ENCODE data around the gene EMX1. TPM values are rescaled to one million over a fixed set of nuclear protein-coding genes. Genes with fewer than 3 reads are reported as not detected.
"Not testable (repeated sequence)": the region's sequence is repeated elsewhere in the genome, so short reads cannot be mapped to it uniquely, and the experiment has no call there.

The EMX1 gene
- total RNA-seq, 1 donor, result under 0.01 TPM

DNA sequence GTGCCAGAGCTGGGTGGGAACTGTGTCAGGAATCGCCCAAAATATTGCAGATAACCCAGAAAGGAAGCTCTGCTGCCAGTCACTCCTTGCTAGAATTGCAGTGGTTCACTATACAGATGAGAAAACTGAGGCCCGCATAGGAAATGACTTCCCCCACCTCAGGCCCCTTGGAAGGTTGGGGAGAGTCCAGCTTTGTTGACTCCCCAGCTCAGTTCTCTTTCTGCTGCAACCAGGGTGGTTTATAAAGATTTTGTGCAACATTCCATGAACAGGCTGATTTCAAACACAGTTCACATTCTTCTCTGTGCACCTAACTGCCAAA lies 18.8 kb upstream of the EMX1 start:
- no peak for DNase-seq (ENCODE audit: low read depth in 2 of 3, low spot score in 2 of 3)

GRCh38 chr2:72900191-72900825 lies 17.0 kb upstream of the EMX1 start:
- no peak for DNase-seq (ENCODE audit: low read depth in 2 of 3, low spot score in 2 of 3)

DNA sequence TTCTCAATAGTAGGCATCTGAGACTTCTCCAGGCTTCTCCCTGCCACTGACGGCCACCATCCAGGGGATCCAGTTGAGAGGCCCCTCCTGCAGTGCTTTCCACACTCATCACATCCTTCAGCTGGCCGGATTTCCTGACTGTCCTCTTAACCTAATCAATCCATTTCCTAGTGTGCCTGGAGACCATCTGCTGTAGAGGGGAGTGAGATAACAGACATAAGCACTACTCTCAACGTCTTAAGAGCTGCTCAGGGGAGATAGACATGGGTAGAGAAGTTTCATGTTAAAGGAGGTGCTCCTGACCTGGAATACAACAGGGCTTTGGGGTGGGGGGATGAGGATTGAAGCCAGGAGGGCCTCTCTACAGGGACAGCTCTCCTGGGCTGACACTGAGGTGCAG lies 15.9 kb upstream of the EMX1 start:
- DNase-seq (ENCODE audit: low read depth in 2 of 3, low spot score in 2 of 3), result no peak

GRCh38 chr2:72907369-72907768 lies 9.9 kb upstream of the EMX1 start:
- not testable (repeated sequence) for DNase-seq (ENCODE audit: low read depth in 2 of 3, low spot score in 2 of 3)

GRCh38 chr2:72908741-72909140 lies 8.6 kb upstream of the EMX1 start:
- no peak for DNase-seq (ENCODE audit: low read depth in 2 of 3, low spot score in 2 of 3)

DNA sequence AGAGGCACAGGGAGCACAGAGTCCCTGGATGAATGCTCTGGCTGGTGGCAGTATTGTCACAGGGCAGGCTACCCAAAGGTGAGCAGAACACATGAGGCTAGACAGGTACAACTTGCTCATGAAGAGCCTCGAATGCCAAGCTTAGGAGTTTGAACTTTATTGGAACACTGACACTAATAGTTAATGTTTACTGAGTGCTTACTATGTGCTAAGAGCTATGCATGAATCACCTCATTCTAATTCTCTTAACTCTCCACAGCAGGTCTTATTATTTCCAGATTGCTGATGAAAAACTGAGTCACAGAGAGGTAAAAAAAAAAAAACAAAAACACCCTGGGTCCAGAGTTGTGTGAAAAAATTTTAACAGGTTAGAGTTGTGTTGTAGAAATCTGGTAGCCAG lies 6.1 kb upstream of the EMX1 start:
- DNase-seq (ENCODE audit: low read depth in 2 of 3, low spot score in 2 of 3), result no peak

DNA sequence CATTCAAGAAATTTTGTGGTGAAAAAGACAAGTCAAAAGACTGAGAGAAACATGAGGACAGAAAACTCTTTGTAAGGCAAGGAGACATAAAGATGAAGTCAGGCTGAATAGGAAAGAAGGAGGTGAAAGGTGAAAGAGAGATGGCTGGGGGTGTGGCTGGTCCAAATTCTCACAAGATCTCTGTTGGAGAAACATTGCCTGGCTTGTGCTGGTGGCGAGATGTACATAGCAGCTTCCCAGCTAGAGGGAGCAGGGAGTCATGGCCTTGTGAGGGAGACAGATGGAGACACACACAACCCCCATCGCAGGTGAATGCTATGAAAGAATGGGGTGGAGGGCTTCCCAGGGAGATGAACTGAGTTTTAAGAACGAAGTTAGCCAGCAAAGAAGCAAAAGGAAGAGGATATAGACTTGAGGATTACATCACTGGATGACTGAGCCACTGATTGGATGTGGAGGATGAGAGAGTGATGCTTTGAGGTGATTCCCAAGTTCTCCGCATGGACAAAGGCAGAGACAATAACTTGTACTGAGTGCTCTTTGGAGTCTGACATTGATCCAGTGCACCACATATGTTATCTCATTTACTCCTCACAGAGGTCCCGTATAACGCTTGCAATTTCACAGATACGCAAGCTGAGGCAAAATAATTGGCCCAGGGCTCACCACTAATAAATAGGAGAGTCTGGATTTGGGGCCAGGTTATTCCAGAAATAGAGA lies 3.7 kb upstream of the EMX1 start:
- no peak for DNase-seq (ENCODE audit: low read depth in 2 of 3, low spot score in 2 of 3)

DNA sequence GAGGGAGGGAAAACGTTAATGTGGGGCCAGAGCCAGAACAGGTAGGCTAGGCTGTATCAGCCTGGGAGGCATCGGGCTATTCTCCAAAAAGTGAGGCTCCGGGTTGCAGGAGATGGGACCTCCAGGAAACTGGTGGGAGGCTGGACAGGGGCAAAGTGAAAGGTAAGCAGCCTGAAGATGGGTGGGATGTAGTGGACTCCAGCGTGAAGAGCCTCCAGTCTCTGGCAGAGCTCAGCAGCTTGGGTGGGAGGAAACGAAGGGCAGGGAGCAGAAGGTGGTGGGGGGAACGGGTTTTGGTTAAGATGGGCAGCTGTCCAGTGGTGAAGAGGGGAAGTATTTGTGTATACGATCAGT lies 3.1 kb upstream of the EMX1 start:
- DNase-seq (ENCODE audit: low read depth in 2 of 3, low spot score in 2 of 3), result no peak

DNA sequence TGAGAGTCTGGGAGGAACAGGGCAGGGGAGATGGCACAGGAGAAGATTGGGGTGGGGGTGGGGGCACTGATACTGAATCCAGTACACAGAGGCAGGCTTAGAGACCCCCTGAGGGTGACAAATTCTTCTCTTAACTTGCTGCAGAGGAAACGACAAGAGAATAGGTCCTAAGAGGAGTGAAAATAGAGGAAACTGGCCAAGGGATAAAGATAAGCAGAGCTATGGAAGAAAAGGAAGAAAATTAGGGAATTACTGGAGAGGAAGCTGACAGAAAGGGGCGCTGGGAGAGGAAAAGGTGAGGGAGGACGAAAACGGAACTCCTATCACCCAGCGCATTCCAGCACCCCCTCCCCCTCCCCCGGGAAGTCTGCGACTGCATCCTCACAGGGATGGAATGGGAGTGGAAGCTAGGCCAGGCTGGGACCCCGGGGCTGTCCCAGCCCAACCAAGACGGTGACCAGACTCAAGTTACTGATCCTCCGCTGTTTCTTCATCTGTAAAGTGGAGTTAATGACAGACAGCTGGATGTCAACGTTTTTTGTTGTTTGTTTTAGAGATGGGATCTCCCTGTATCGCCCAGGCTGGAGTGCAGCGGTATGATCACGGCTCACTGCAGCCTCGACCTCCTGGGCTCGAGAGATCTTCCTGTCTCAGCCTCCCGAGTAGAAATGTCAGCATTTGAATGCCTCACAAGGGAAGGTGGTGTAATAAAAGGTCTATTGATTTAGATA lies 2.6 kb upstream of the EMX1 start:
- no peak for DNase-seq (ENCODE audit: low read depth in 2 of 3, low spot score in 2 of 3)

DNA sequence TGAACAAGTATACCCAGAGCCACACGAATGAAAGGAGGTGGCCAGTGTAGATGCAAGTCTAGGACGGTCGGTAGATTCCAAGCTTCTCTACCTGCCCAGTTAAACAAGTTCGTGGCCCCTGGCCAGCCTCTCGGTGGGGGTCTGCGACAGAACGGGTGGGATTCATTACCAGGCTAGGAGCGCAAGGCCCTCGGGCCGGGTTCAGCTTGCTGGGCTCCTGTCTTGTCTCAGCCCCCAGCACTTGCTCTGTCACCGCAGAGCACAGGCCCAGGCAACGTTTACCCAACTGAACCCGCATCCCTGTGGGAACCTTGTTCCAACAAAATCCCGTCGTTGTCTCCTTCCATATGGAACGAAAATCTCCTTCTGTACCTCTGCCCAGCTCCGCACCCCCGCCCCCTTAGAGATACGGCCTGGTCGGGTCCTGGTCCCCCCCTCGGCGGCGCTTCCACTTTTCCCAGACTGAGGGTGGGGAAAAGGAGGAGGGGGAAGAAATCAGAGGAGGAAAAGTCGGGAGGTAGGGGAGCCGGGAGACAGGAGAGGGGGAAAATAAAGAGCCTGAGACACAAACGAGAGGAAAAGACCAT lies 1.9 kb upstream of the EMX1 start:
- no peak for DNase-seq (ENCODE audit: low read depth in 2 of 3, low spot score in 2 of 3)

- DNase-seq (ENCODE audit: low read depth in 2 of 3, low spot score in 2 of 3), result peak in 2 of 3 donors; percentile 63 to 68
Measured at GRCh38 chr2:72915907-72916742, 1.2 kb upstream of the EMX1 start.

GRCh38 chr2:72916743-72917137 lies 579 bp upstream of the EMX1 start:
- no peak for DNase-seq (ENCODE audit: low read depth in 2 of 3, low spot score in 2 of 3)

DNA sequence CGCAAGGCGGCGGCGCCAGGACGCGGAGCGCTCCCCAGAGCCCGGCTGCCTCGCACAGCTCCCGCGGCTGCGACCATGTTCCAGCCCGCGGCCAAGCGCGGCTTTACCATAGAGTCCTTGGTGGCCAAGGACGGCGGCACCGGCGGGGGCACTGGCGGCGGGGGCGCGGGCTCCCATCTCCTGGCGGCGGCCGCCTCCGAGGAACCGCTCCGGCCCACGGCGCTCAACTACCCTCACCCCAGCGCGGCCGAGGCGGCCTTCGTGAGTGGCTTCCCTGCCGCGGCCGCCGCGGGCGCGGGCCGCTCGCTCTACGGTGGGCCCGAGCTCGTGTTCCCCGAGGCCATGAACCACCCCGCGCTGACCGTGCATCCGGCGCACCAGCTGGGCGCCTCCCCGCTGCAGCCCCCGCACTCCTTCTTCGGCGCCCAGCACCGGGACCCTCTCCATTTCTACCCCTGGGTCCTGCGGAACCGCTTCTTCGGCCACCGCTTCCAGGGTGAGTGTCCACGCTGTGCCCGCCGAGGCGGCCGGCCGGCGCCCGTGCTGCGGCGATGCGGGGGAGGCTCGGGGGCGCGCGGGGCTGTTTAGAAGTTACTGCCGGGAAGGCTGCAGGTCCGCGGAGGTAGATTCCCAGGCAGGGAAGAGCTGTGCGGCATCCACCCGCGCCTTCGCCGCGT lies 696 bp downstream of the EMX1 start:
- no peak for DNase-seq (ENCODE audit: low read depth in 2 of 3, low spot score in 2 of 3)

- no peak for DNase-seq (ENCODE audit: low read depth in 2 of 3, low spot score in 2 of 3)
Measured at GRCh38 chr2:72919414-72920317, 2.3 kb downstream of the EMX1 start.

GRCh38 chr2:72920318-72921087 lies 3.2 kb downstream of the EMX1 start:
- DNase-seq (ENCODE audit: low read depth in 2 of 3, low spot score in 2 of 3), result peak in 2 of 3 donors; percentile 61 to 64

- no peak for DNase-seq (ENCODE audit: low read depth in 2 of 3, low spot score in 2 of 3)
Measured at GRCh38 chr2:72921088-72921851, 4.0 kb downstream of the EMX1 start.

- DNase-seq (ENCODE audit: low read depth in 2 of 3, low spot score in 2 of 3), result no peak
Measured at GRCh38 chr2:72921853-72922252, 4.5 kb downstream of the EMX1 start.

DNA sequence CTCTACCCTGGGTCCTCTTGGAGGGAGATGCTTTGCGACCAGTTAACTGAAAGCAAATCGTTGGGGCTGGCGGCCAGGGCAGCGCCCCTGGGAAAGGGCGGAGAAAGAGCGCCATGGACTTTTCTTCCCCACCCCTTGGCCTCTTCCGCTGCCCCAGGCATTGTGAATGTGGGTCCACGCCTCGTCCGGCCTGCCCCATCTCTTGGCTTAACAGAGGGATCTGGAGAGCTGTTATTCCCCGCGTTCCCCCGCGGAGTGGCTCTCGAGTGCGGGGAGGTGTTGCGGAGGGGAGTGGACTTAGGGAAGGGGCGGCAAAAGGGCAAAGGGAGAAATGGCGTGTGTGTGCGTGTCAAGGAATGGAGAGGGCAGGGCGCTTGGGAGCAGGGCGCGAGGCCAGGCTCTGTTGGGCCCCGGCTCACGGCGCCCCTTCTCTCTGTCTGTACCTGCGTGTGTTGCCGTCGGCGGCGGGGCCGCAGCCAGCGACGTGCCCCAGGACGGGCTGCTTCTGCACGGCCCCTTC lies 6.6 kb downstream of the EMX1 start:
- no peak for DNase-seq (ENCODE audit: low read depth in 2 of 3, low spot score in 2 of 3)

Data from hematopoietic multipotent progenitor cell (in vitro differentiated cells).